ENCODE results near the gene STIP1. TPM values are rescaled to one million over a fixed set of nuclear protein-coding genes. Genes with fewer than 3 reads are reported as not detected.

STIP1 gene
- total RNA-seq, 1 experiment from 2014 or later, result 287 TPM

DNA sequence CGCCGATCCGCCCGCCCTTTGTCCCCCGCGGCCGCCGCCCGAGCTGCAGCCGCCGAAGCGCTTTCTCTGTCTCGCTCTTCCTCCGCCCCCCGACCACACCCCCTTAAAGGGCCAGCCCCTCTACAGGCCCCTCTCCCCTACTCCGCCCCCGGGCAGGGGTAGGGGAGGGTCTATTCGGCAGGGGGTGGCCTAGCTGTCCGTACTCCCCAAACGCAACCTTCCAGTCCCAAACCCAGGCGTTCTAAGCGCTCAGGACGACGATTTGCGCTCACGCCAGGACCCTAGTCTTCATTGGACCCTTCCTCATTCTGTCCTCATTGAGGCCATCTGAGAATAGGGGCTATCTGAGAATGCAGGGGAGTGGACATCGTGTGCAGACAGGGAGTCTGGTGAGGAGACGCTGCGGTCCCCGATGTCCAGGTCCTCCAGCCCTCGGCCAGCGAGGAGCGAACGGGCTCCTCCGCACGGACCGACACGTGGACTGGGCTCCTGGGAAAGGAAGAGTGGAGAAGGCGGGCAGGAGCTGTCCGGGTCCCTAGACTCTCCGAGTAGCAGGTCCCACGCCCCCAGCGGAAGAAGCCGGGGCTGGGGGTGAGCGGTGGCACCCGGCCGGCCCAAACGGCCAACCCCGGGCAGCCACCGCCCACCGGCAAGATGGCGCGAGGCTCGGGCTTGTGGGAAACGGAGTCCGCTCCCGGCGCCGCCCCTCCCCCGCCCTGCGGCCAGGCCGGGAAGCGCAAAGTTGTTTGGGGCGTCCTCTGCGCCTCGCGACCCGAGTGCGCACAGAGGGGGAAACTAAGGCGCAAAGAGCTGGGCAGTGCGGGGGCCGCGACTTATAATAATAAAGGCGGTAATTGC lies 61.1 kb downstream of the STIP1 start, which contains the start of gene PPP1R14B:
PPP1R14B (minus strand) TSS at position 73 of the 858 bp plus-strand sequence. CDS start 270 bp downstream, outside the sequence.
- Histone ChIP-seq H3K4me3 (peak within 1 kb of the TSS; percentile 95), H3K27me3 (no peaks in the 10 kb centered on the region)
- peak; percentile 92 for DNase-seq

DNA sequence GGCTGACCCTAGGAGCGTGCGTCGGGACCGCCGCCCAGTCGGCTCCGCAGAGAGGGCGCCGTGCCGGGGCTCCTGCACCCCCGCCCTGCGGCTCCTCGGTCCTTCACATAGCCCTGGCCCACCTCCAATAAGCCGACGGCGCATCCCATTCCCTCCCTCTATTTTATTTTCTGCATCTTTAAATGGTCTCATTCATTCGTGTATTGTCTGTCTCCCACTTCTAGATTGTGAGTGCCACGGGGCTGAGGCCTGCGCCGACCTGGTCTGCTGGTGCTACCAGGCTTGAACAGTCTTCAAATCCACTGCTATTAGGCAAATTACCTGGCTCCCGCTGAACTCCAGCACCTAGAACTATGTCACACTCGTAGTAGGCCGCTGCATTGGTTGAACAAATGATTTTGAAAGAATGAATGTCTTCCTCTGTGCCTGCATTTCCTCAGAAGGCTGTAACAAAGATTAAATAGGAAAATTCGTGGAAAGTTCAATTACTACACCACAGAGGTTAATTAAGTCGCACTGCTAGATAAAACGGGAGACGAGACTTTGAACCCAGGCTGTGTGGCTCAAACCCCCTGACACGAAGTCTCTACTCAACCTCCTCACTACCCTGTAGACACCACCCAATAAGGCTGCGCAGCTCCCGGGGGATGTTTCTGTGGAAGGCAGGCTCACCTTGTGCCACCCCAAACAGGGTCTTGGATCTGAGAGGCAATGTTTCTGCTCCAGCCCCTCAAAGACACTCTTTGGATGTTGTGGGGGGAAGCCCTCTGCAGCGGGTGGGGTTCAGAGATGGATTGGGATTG lies 62.0 kb downstream of the STIP1 start:
- Histone ChIP-seq H3K27me3 (no peaks in the 10 kb centered on the region), H3K36me3 (peaks cover 30% of the 10 kb centered on the region), H3K9me3 (no peaks in the 10 kb centered on the region), H3K4me3 (peak overlapping the region; percentile 60)
- DNase-seq, result no peak

More for the DNA sequence above, 61.1 kb downstream of the STIP1 start, which contains the start of gene PPP1R14B:
- Histone ChIP-seq H3K9me3 (no peaks in the 10 kb centered on the region), H3K36me3 (peaks cover 35% of the 10 kb centered on the region)

DNA sequence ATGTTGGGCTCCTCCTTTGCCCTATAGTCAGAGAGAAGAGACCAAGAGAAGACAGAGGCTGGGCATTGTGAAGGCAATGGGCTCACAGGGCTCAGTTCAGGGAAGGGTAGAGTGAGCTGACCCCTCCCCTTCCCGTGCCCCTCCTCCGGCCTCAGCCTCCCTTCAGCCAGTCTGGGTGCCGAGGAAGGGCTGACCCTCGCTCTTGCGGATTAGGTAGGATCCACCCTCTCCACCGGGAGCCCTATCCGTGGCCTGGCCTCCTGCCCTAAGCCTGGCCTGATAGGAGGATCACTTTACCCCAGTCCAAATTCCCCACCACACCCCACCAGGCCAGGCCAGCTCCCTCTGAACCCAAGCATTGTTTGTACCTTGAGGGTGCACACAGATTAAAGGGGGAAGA lies 62.6 kb downstream of the STIP1 start:
- Histone ChIP-seq H3K4me3 (no peak overlapping the region), H3K9me3 (no peaks in the 10 kb centered on the region), H3K36me3 (peaks cover 23% of the 10 kb centered on the region), H3K27me3 (no peaks in the 10 kb centered on the region)
- no peak for DNase-seq

DNA sequence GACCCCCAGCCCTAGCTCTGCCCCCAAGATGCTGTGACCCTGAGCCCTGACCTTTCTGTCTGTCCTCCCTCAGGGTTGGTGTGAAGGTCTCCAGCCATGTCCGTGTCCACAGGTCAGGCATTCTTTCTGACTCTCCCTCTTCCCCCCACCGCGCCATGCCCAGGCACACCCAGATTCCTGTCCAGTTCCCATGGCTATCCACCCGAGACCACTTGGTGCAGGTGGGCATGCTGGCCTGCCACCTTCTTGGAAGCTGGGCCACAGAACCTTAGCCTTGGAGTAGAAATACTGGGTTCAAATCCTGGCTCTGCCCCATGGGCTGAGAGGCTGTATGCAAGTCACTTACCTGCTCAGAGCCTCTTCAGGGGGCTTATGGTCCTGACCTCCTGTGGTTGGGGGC lies 63.1 kb downstream of the STIP1 start:
- no peak for DNase-seq

DNA sequence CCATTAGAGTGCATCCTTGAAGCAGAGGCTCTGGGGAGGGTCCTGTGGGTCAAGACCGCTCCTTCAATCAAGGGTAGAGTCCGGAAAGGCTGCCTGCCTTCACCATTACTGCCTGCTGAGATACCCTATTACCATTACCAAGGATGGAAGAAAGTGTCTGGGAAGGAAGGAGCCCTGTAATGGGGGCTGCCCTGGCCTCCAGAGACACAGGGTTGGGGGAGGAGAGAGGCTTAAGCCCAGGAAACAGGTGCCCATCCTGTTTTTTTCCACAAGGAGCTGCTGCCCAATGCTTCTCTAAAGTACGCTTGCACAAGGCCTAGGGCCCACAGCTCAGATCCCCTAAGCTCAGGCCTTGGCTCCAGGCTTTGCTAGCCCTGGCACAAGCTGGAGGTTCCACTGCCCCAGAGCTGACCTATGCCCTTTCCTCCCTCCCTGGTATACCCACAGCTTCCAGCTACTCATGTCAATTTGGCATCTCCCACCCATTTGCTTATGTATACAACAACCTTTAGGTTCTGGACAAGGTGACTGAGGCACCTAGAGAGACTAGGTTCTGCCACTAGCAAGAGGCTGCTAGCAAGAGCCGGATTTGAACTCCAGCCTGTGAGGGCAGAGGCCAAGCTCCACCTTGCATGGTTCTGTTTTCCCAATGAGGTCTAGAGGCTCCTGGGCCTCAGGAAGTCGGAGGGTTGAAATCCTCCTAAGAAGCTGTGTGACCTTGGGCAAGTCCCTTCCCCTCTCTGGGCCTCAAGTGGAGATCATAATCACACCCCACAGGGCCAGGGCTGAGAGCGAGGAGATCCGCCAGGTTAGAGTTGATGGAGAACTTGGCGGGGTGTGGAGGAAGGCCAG lies 63.8 kb downstream of the STIP1 start:
- no peaks in the 10 kb centered on the region for H3K27me3 ChIP-seq
- no peak overlapping the region for H3K4me3 ChIP-seq
- H3K36me3 ChIP-seq, result peaks cover 21% of the 10 kb centered on the region
- no peaks in the 10 kb centered on the region for H3K9me3 ChIP-seq
- DNase-seq, result no peak

More for the DNA sequence above, 63.1 kb downstream of the STIP1 start:
- Histone ChIP-seq H3K27me3 (no peaks in the 10 kb centered on the region), H3K4me3 (no peak overlapping the region), H3K9me3 (no peaks in the 10 kb centered on the region), H3K36me3 (peaks cover 19% of the 10 kb centered on the region)

DNA sequence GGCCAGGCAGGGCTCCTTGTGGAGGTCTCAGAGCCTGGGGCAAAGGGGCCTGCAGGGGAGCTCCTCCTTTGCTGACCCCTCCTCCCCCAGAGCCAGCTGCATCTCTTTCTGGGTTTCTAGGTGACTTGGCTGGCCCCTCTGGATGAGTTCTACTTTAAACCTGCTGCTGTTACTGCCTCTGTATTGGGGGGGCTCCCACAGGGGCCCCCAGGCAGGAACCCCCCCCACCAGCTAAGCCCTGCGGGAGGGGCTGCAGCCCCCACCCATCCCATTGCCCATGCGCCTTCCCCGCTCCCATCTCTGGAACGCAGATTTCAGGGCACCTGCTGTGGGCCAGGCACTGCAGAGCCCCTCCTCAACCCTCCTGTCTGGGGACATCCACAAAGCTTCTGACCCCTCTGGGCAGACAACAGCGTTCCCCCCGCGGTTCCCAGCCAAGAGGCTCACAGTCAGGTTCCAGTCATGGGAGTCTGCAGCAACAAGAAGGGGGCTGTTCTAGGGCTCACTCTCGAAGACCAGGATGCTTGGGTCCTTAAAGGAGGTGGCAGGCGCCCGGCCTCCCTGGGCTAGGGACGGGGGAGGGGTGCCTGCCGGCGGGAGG lies 64.5 kb downstream of the STIP1 start:
- DNase-seq, result no peak
- no peaks in the 10 kb centered on the region for H3K9me3 ChIP-seq
- peak overlapping the region; percentile 79 for H3K4me3 ChIP-seq
- H3K27me3 ChIP-seq, result no peaks in the 10 kb centered on the region
- H3K36me3 ChIP-seq, result peaks cover 19% of the 10 kb centered on the region

DNA sequence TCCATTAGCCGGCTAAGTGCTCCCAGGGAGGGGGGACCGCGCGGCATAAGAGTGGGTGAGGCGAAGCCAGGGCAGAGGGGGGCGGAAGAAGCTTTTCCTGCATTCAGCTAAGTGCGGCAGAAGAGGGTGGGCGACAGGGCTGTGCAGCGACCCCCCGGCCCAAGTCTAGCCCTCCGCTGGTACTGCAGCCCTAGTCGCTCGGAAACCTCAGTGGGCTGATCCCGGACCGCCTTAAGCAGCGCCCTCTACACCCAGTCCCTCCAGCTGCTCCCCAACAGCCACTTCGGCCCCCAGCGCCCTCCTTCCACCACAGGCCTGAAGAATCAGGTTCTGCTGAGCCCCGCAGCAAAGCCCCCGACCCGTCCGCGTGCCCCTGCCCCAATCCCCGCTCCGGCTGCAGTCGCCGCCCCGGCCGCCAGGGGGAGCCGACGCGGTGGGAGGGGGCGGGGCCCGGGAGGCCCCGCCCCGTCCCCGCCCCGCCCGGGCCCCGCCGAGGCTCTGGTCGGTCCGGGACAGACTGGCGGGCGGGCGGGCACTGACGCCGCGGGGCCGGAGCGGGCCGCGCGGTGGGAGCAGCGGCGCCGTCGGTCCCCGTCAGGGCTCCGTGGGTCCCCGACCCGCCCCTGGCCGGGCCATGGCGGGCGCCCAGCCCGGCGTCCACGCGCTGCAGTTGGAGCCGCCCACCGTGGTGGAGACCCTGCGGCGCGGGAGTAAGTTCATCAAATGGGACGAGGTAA lies 65.2 kb downstream of the STIP1 start, which contains the start of gene PLCB3:
PLCB3 (plus strand) TSS at position 515 of the 737 bp plus-strand sequence; CDS start at position 635, 120 bp downstream.
- H3K9me3 ChIP-seq, result no peaks in the 10 kb centered on the region
- no peaks in the 10 kb centered on the region for H3K27me3 ChIP-seq
- DNase-seq, result peak; percentile 51
- H3K4me3 ChIP-seq, result peak within 1 kb of the TSS; percentile 79
- H3K36me3 ChIP-seq, result peaks cover 20% of the 10 kb centered on the region

DNA sequence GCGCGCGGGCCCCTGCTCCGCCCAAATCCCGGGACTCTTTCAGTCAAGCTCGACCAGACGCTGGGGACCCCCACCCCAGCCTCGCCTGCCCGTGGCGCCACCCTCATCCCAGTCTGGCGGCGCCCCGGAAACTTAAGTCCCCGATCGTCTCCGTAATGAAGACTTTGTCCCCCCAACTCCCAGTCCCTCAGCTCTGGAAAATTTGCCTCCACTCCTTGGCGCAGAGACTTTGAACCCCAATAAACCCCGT lies 65.7 kb downstream of the STIP1 start:
- H3K36me3 ChIP-seq, result peaks cover 22% of the 10 kb centered on the region
- no peaks in the 10 kb centered on the region for H3K9me3 ChIP-seq
- H3K4me3 ChIP-seq, result peak overlapping the region; percentile 79
- DNase-seq, result no peak
- H3K27me3 ChIP-seq, result no peaks in the 10 kb centered on the region

DNA sequence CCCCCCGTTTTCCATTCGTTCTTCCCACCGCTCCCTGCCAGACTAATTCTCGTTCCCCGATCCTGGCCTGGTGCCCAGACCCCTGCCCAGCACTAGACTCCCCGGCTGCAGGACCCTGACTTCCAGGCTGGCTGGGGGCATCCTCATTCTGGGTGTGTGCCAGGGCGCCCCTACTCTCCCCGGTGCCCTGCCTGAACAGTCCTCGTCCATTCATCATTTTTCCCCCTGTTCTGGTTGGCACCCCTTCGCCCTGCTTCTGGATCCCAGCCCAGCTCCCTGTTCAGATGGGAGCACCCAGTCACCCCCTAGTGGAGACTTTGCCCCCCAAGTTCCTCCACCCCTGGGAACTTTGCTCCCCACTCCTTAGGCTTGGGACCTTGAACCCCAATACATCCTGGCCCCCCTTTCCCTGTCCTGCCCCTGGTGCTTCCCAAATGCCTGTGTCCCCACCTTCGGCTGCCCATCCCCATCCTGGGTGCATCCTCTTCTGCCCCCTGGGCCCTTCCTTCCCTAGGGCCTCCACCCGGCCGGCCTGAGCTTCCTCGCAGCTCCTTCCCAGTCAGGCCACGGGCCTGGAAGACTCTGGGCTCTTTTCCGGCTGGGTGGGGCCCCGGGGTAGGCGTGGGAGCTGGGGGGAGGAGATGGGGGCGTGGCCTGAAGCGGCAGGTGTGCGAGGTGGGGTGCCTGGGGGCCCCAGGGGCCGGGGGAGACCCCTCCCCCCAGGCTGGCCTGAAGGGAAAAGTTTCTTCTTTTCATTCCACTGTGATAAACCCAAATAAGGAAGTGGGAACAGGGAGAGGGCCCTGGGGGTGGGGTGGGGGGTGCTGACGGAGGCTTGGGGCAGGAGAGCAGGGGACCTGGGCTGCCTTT lies 66.3 kb downstream of the STIP1 start:
- Histone ChIP-seq H3K27me3 (no peaks in the 10 kb centered on the region), H3K9me3 (no peaks in the 10 kb centered on the region), H3K36me3 (peaks cover 24% of the 10 kb centered on the region), H3K4me3 (peak overlapping the region; percentile 79)
- DNase-seq, result peak; percentile 63

DNA sequence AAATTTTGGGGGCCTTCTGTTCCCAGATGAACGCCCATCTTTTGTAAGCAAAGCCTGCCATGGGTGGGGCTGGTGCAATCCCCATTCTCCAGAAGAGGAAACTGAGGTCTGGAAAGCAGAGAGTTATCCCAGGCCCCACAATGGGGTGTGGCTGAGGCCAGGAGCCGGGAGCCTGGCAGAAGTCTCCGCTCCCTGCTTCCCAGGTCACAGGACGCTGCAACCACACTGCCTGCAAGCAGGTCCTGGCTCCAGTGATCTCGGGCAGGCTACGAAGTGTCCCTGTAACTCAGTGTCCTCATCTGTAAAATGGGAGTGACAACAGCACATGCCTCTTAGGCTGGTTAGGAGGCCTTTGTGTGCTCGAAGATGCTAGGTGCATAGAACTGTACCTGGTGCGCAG lies 67.1 kb downstream of the STIP1 start:
- H3K27me3 ChIP-seq, result no peaks in the 10 kb centered on the region
- DNase-seq, result no peak
- H3K36me3 ChIP-seq, result peaks cover 27% of the 10 kb centered on the region
- no peak overlapping the region; the same call in 1 of the 2 replicates for H3K4me3 ChIP-seq
- H3K9me3 ChIP-seq, result no peaks in the 10 kb centered on the region

DNA sequence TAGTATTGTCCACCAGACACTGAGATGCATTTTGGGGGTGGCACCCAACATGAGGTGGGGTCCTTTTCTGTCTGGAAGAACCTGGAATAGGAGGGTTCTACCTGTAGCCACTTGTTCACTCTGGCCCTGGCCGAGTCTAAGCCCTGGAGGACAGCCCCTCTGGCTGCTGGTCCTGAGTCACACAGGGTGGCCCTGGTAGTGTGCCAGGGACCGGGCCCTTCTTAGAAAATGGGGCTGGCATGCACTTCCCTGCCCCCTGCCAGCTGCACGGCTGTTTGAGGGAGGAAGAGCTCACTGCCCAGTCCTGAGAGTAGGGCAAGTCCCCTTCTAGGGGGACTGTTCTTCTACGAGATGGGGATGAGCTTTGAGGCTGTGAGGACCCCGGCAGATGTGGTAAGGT lies 67.5 kb downstream of the STIP1 start:
- Histone ChIP-seq H3K9me3 (no peaks in the 10 kb centered on the region), H3K4me3 (no peak overlapping the region), H3K27me3 (no peaks in the 10 kb centered on the region), H3K36me3 (peaks cover 28% of the 10 kb centered on the region)
- DNase-seq, result no peak

Other genes starting within 250 kb of the STIP1 start
- gene NAA40, start 247.2 kb upstream of the STIP1 start, total RNA-seq (2014; rRNA removed; shearing (Covaris generic); ENCODE audit: low replicate concordance), result 13.2 and 29.6 TPM in 2 replicates
- gene COX8A, start 211.6 kb upstream of the STIP1 start, total RNA-seq (2014; rRNA removed; shearing (Covaris generic); ENCODE audit: low replicate concordance), result 297 and 593 TPM in 2 replicates
- 56.9 and 98.7 TPM in 2 replicates for gene OTUB1, start 199.7 kb upstream of the STIP1 start, total RNA-seq (2014; rRNA removed; shearing (Covaris generic); ENCODE audit: low replicate concordance)
- gene FLRT1, start 150.2 kb upstream of the STIP1 start, total RNA-seq (2014; rRNA removed; shearing (Covaris generic); ENCODE audit: low replicate concordance), result 0.25 TPM in 1 of 2 replicates, not detected in the other
- gene MACROD1, start 20.1 kb upstream of the STIP1 start, total RNA-seq (2014; rRNA removed; shearing (Covaris generic); ENCODE audit: low replicate concordance), result 14.1 and 44.1 TPM in 2 replicates
- gene FERMT3, start 20.6 kb downstream of the STIP1 start, total RNA-seq (2014; rRNA removed; shearing (Covaris generic); ENCODE audit: low replicate concordance), result not detected in 2 replicates
- gene TRPT1, start 40.0 kb downstream of the STIP1 start, total RNA-seq (2014; rRNA removed; shearing (Covaris generic); ENCODE audit: low replicate concordance), result 24.6 and 26.3 TPM in 2 replicates
- 21.5 and 34.2 TPM in 2 replicates for gene NUDT22, start 40.1 kb downstream of the STIP1 start, total RNA-seq (2014; rRNA removed; shearing (Covaris generic); ENCODE audit: low replicate concordance)
- 1.6 and 3.5 TPM in 2 replicates for gene DNAJC4, start 44.4 kb downstream of the STIP1 start, total RNA-seq (2014; rRNA removed; shearing (Covaris generic); ENCODE audit: low replicate concordance)
- gene VEGFB, start 48.4 kb downstream of the STIP1 start, total RNA-seq (2014; rRNA removed; shearing (Covaris generic); ENCODE audit: low replicate concordance), result 9.3 and 19.0 TPM in 2 replicates
- gene FKBP2, start 54.9 kb downstream of the STIP1 start, total RNA-seq (2014; rRNA removed; shearing (Covaris generic); ENCODE audit: low replicate concordance), result 22.8 and 50.8 TPM in 2 replicates
- gene PPP1R14B, start 60.8 kb downstream of the STIP1 start, total RNA-seq (2014; rRNA removed; shearing (Covaris generic); ENCODE audit: low replicate concordance), result 506 and 662 TPM in 2 replicates
- 24.8 and 37.4 TPM in 2 replicates for gene PLCB3, start 65.4 kb downstream of the STIP1 start, total RNA-seq (2014; rRNA removed; shearing (Covaris generic); ENCODE audit: low replicate concordance)
- gene BAD, start 98.5 kb downstream of the STIP1 start, total RNA-seq (2014; rRNA removed; shearing (Covaris generic); ENCODE audit: low replicate concordance), result 127 and 166 TPM in 2 replicates
- gene GPR137, start 99.7 kb downstream of the STIP1 start, total RNA-seq (2014; rRNA removed; shearing (Covaris generic); ENCODE audit: low replicate concordance), result 14.9 and 15.0 TPM in 2 replicates
- gene KCNK4, start 105.1 kb downstream of the STIP1 start, total RNA-seq (2014; rRNA removed; shearing (Covaris generic); ENCODE audit: low replicate concordance), result not detected in 2 replicates
- gene CATSPERZ, start 114.2 kb downstream of the STIP1 start, total RNA-seq (2014; rRNA removed; shearing (Covaris generic); ENCODE audit: low replicate concordance), result not detected in 2 replicates
- gene ESRRA, start 119.4 kb downstream of the STIP1 start, total RNA-seq (2014; rRNA removed; shearing (Covaris generic); ENCODE audit: low replicate concordance), result 52.0 and 79.2 TPM in 2 replicates
- gene TRMT112, start 131.4 kb downstream of the STIP1 start, total RNA-seq (2014; rRNA removed; shearing (Covaris generic); ENCODE audit: low replicate concordance), result 356 and 508 TPM in 2 replicates
- gene PRDX5, start 131.9 kb downstream of the STIP1 start, total RNA-seq (2014; rRNA removed; shearing (Covaris generic); ENCODE audit: low replicate concordance), result 291 and 333 TPM in 2 replicates
- 1.8 and 3.0 TPM in 2 replicates for gene CCDC88B, start 154.0 kb downstream of the STIP1 start, total RNA-seq (2014; rRNA removed; shearing (Covaris generic); ENCODE audit: low replicate concordance)
- 73.7 and 94.2 TPM in 2 replicates for gene RPS6KA4, start 173.0 kb downstream of the STIP1 start, total RNA-seq (2014; rRNA removed; shearing (Covaris generic); ENCODE audit: low replicate concordance)

Data from MG63 (cell line).